B cell (primary cell): Measurements from ENCODE around the gene RPTOR. TPM values are rescaled to one million over a fixed set of nuclear protein-coding genes. Genes with fewer than 3 reads are reported as not detected.

ENCODE experiments used
- ATAC-seq: fragments of 200-7000 bp; cut with Tn5 transposase; one replicate; pipeline ENCODE4 v1.10.0; 2021; ENCODE audit warnings: low read depth, mild to moderate bottlenecking, moderate number of reproducible peaks, moderate library complexity
- CTCF ChIA-PET: fragments of 350-600 bp; sonication (Branson Sonifier 250); formaldehyde crosslinking; loops from one replicate; lab custom pipeline; 2021; ENCODE audit warnings: antibody characterized with exemption, inconsistent platforms; lab: Charles Lee
- POLR2A ChIA-PET: fragments of 350-600 bp; sonication (Branson Sonifier 250); formaldehyde crosslinking; loops from one replicate; lab custom pipeline; 2021; ENCODE audit warnings: antibody characterized with exemption; lab: Charles Lee
- DNase-seq: peaks from one replicate; pipeline ENCODE4 v3.0.0; 2013
- H2AFZ ChIP-seq: 2 replicates; pipeline ENCODE4 v1.6.1; 2012; ENCODE audit warnings: mild to moderate bottlenecking, low read depth, low read length; ENCODE audit not compliant: insufficient read depth, poor library complexity, severe bottlenecking
- H3K27ac ChIP-seq, 2 donors: 1 replicate in 1 of 2; 2 replicates in 1 of 2; pipeline ENCODE4 v1.5.1; 2012 to 2013; ENCODE audit warnings: low read length in 2 of 2, mild to moderate bottlenecking in 2 of 2, moderate library complexity in 1 of 2
- H3K27me3 ChIP-seq, 4 experiments: fragments of 200-600 bp in 1 of 4; sonication (generic) in 1 of 4; replicated peaks in 1 of 4; 1 replicate in 2 of 4; 2 replicates in 2 of 4; pipeline versions ENCODE4 v1.6.1 to v1.7.0; 2013 to 2016; ENCODE audit warnings: low read length in 3 of 4, mild to moderate bottlenecking in 2 of 4, mixed read lengths in 1 of 4, moderate library complexity in 1 of 4; ENCODE audit not compliant: insufficient read depth in 4 of 4, control insufficient read depth in 3 of 4; ENCODE audit errors: control extremely low read depth in 1 of 4
- H3K36me3 ChIP-seq, 2 experiments: replicated peaks in 1 of 2; 1 replicate in 1 of 2; 2 replicates in 1 of 2; pipeline versions ENCODE4 v1.6.1 to v1.7.1; 2013; ENCODE audit warnings: low read length in 1 of 2; ENCODE audit not compliant: insufficient read depth in 2 of 2, control insufficient read depth in 1 of 2; ENCODE audit errors: control extremely low read depth in 1 of 2, extremely low read depth in 1 of 2
- H3K4me1 ChIP-seq, 2 donors: fragments of 200-600 bp in 1 of 2; sonication (generic) in 1 of 2; 1 replicate in 1 of 2; 2 replicates in 1 of 2; pipeline versions ENCODE4 v1.5.1 to v1.6.1; 2013 to 2017; ENCODE audit warnings: low read length in 2 of 2; ENCODE audit not compliant: control insufficient read depth in 2 of 2, insufficient read depth in 2 of 2
- H3K4me2 ChIP-seq: replicated peaks from 2 replicates; pipeline ENCODE3; 2012; ENCODE audit warnings: mild to moderate bottlenecking, low read depth, low read length; ENCODE audit not compliant: poor library complexity, severe bottlenecking
- H3K4me3 ChIP-seq, 5 experiments: fragments of 200-600 bp in 1 of 5; sonication (generic) in 1 of 5; 1 replicate in 3 of 5; 2 replicates in 2 of 5; pipeline versions ENCODE4 v1.5.1 to v1.7.0; 2011 to 2016; ENCODE audit warnings: low read length in 4 of 5, mild to moderate bottlenecking in 4 of 5, low read depth in 2 of 5, control low read depth in 1 of 5, moderate library complexity in 1 of 5; ENCODE audit not compliant: insufficient read depth in 1 of 5; ENCODE audit errors: control extremely low read depth in 1 of 5, extremely low read depth in 1 of 5
- H3K79me2 ChIP-seq: fragments of 200-600 bp; sonication (generic); one replicate; pipeline ENCODE4 v1.6.0; 2016; ENCODE audit warnings: low read length; ENCODE audit not compliant: control insufficient read depth, insufficient read depth
- H3K9ac ChIP-seq: fragments of 200-600 bp; sonication (generic); 2 replicates; pipeline ENCODE4 v1.6.1; 2017; ENCODE audit warnings: mild to moderate bottlenecking, low read length, moderate library complexity
- H3K9me3 ChIP-seq, 3 donors: one replicate each; pipeline versions ENCODE4 v1.6.1 to v1.7.1; 2013; ENCODE audit warnings: low read length in 2 of 3; ENCODE audit not compliant: control insufficient read depth in 2 of 3, insufficient read depth in 1 of 3; ENCODE audit errors: control extremely low read depth in 1 of 3
- H4K20me1 ChIP-seq: 2 replicates; pipeline ENCODE4 v1.6.0; 2012; ENCODE audit warnings: mild to moderate bottlenecking, low read length; ENCODE audit not compliant: insufficient read depth, control insufficient read depth, poor library complexity, severe bottlenecking
- H3K27ac Mint-ChIP-seq: one replicate; pipeline ENCODE4 v1.8.0; 2021; ENCODE audit warnings: mixed read lengths
- H3K27me3 Mint-ChIP-seq: one replicate; pipeline ENCODE4 v1.8.0; 2021; ENCODE audit warnings: mixed read lengths
- H3K4me1 Mint-ChIP-seq: one replicate; pipeline ENCODE4 v1.8.0; 2021; ENCODE audit warnings: mixed read lengths
- H3K4me3 Mint-ChIP-seq: one replicate; pipeline ENCODE4 v1.8.0; 2021; ENCODE audit warnings: mixed read lengths
- H3K9me3 Mint-ChIP-seq: one replicate; pipeline ENCODE4 v1.8.0; 2022; ENCODE audit warnings: mixed read lengths; ENCODE audit not compliant: insufficient read depth
- CTCF ChIP-seq: fragments of 200-600 bp; IDR thresholded peaks from one replicate; pipeline ENCODE4 v1.8.0; 2022; ENCODE audit warnings: antibody characterized with exemption, mild to moderate bottlenecking
- EZH2 ChIP-seq: IDR thresholded peaks from 2 replicates; pipeline ENCODE4 v1.6.1; 2012; ENCODE audit warnings: borderline replicate concordance, low read depth, mild to moderate bottlenecking, moderate library complexity, low read length; ENCODE audit not compliant: insufficient read depth, poor library complexity, severe bottlenecking
- WGBS: methylation state at CpG from one replicate; pipeline ENCODE4 v1.1.5; 2013; ENCODE audit warnings: missing lambda C conversion rate; ENCODE audit not compliant: insufficient coverage; 5-methylcytosine and 5-hydroxymethylcytosine counted together
- intact Hi-C: fragments of 100-400 bp; cut with micrococcal nuclease; formaldehyde crosslinking; loops from one replicate; pipeline ENCODE4 v1.10.0; 2022
- polyA plus RNA-seq: library from polyadenylated mRNA; depleted of rRNA; stranded (reverse); fragments of >200 nt; gene quantifications from 2 replicates; pipeline ENCODE4 v1.2.3, GENCODE V29; 2012
- total RNA-seq, 2 donors: library from RNA; stranded (reverse); fragments of 120-200 nt in 1 of 2; gene quantifications; 1 replicate in 1 of 2; 2 replicates in 1 of 2; pipeline versions ENCODE4 v1.2.3 to v1.2.4, GENCODE V29; 2013 to 2022

RPTOR gene
- total and polyA plus RNA-seq, 2 donors (not counting 1 experiment from before 2014, with no cell fraction given): 13.4 to 58.8 TPM

DNA sequence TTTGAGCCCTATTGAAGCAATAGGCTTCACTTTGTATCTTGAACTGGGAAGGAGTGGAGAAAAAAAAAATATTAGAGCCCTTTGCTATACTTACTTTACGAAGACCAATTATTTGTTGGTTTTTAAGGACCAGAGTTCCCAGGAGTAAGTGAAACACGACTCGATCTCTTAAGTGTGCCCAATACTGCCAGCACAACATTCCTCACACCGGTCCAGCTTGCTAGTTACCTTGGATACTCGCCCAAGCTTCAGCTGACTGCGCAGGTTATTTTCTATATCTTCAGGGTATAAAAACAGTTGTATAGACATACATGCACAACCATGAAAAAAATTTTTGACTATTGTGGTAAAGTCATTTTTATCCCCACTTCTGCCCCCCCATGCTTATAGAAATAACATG, 72.1 kb downstream of the RPTOR start:
- WGBS: 100% methylated on average over 3 of the region's 6 CpGs
- H2AFZ ChIP-seq: no peak overlapping the region
- H3K4me3 ChIP-seq: no peak overlapping the region
- H3K79me2 ChIP-seq: peaks cover 79% of the 10 kb centered on the region
- CTCF ChIA-PET: no interaction called here
- H3K4me1 ChIP-seq: peaks cover 7 to 11% of the 10 kb centered on the region in 2 donors
- H3K9me3 ChIP-seq: peaks cover 0 to 3% (median 0%) of the 10 kb centered on the region in 3 donors
- H3K27me3 ChIP-seq: no peaks in the 10 kb centered on the region
- no peaks in the 10 kb centered on the region for H3K36me3 ChIP-seq
- TF ChIP-seq EZH2 (no peak), CTCF (no peak)
- peaks cover 51% of the 10 kb centered on the region for H4K20me1 ChIP-seq
- H3K27me3 Mint-ChIP-seq: no peaks in the 10 kb centered on the region
- POLR2A ChIA-PET: no interaction called here
- H3K9ac ChIP-seq: no peak overlapping the region
- peaks cover 36% of the 10 kb centered on the region for H3K4me1 Mint-ChIP-seq
- no peak overlapping the region for H3K4me2 ChIP-seq
- no peak overlapping the region for H3K27ac Mint-ChIP-seq
- H3K4me3 Mint-ChIP-seq: no peak overlapping the region
- DNase-seq (no peak), ATAC-seq (no peak)
- intact Hi-C loops: no loop called here
- H3K27ac ChIP-seq: no peak overlapping the region
- no peaks in the 10 kb centered on the region for H3K9me3 Mint-ChIP-seq

- no peaks in the 10 kb centered on the region for H3K9me3 Mint-ChIP-seq
- Histone ChIP-seq H3K79me2 (peaks cover 72% of the 10 kb centered on the region), H3K4me3 (no peak overlapping the region), H2AFZ (no peak overlapping the region), H3K4me2 (no peak overlapping the region), H3K9me3 (no peaks in the 10 kb centered on the region), H3K27ac (no peak overlapping the region), H3K27me3 (no peaks in the 10 kb centered on the region), H3K9ac (no peak overlapping the region), H3K4me1 (peaks cover 4 to 6% of the 10 kb centered on the region in 2 donors), H3K36me3 (no peaks in the 10 kb centered on the region), H4K20me1 (peaks cover 43% of the 10 kb centered on the region)
- POLR2A ChIA-PET: no interaction called here
- no peak overlapping the region for H3K27ac Mint-ChIP-seq
- no peak overlapping the region for H3K4me3 Mint-ChIP-seq
- ATAC-seq: no peak
- CTCF ChIA-PET: no interaction called here
- 94% methylated on average over 8 of the region's 9 CpGs for WGBS
- intact Hi-C loops: no loop called here
- peaks cover 25% of the 10 kb centered on the region for H3K4me1 Mint-ChIP-seq
- no peak for DNase-seq
- H3K27me3 Mint-ChIP-seq: no peaks in the 10 kb centered on the region
- TF ChIP-seq EZH2 (no peak), CTCF (no peak)
Measured at GRCh38 chr17:80618304-80618703, 73.7 kb downstream of the RPTOR start.
